B cell (primary cell): ENCODE data around the gene ZMYND15. TPM values are rescaled to one million over a fixed set of nuclear protein-coding genes. Genes with fewer than 3 reads are reported as not detected.

Source experiments
- ATAC-seq: fragments of 200-7000 bp; cut with Tn5 transposase; one replicate; pipeline ENCODE4 v1.10.0; 2021; ENCODE audit warnings: low read depth, mild to moderate bottlenecking, moderate number of reproducible peaks, moderate library complexity
- CTCF ChIA-PET: fragments of 350-600 bp; sonication (Branson Sonifier 250); formaldehyde crosslinking; loops from one replicate; lab custom pipeline; 2021; ENCODE audit warnings: antibody characterized with exemption, inconsistent platforms; lab: Charles Lee
- POLR2A ChIA-PET: fragments of 350-600 bp; sonication (Branson Sonifier 250); formaldehyde crosslinking; loops from one replicate; lab custom pipeline; 2021; ENCODE audit warnings: antibody characterized with exemption; lab: Charles Lee
- DNase-seq: peaks from one replicate; pipeline ENCODE4 v3.0.0; 2013
- H2AFZ ChIP-seq: 2 replicates; pipeline ENCODE4 v1.6.1; 2012; ENCODE audit warnings: mild to moderate bottlenecking, low read depth, low read length; ENCODE audit not compliant: insufficient read depth, poor library complexity, severe bottlenecking
- H3K27ac ChIP-seq, 2 donors: 1 replicate in 1 of 2; 2 replicates in 1 of 2; pipeline ENCODE4 v1.5.1; 2012 to 2013; ENCODE audit warnings: low read length in 2 of 2, mild to moderate bottlenecking in 2 of 2, moderate library complexity in 1 of 2
- H3K27me3 ChIP-seq, 4 experiments: fragments of 200-600 bp in 1 of 4; sonication (generic) in 1 of 4; replicated peaks in 1 of 4; 1 replicate in 2 of 4; 2 replicates in 2 of 4; pipeline versions ENCODE4 v1.6.1 to v1.7.0; 2013 to 2016; ENCODE audit warnings: low read length in 3 of 4, mild to moderate bottlenecking in 2 of 4, mixed read lengths in 1 of 4, moderate library complexity in 1 of 4; ENCODE audit not compliant: insufficient read depth in 4 of 4, control insufficient read depth in 3 of 4; ENCODE audit errors: control extremely low read depth in 1 of 4
- H3K36me3 ChIP-seq, 2 experiments: replicated peaks in 1 of 2; 1 replicate in 1 of 2; 2 replicates in 1 of 2; pipeline versions ENCODE4 v1.6.1 to v1.7.1; 2013; ENCODE audit warnings: low read length in 1 of 2; ENCODE audit not compliant: insufficient read depth in 2 of 2, control insufficient read depth in 1 of 2; ENCODE audit errors: control extremely low read depth in 1 of 2, extremely low read depth in 1 of 2
- H3K4me1 ChIP-seq, 2 donors: fragments of 200-600 bp in 1 of 2; sonication (generic) in 1 of 2; 1 replicate in 1 of 2; 2 replicates in 1 of 2; pipeline versions ENCODE4 v1.5.1 to v1.6.1; 2013 to 2017; ENCODE audit warnings: low read length in 2 of 2; ENCODE audit not compliant: control insufficient read depth in 2 of 2, insufficient read depth in 2 of 2
- H3K4me2 ChIP-seq: replicated peaks from 2 replicates; pipeline ENCODE3; 2012; ENCODE audit warnings: mild to moderate bottlenecking, low read depth, low read length; ENCODE audit not compliant: poor library complexity, severe bottlenecking
- H3K4me3 ChIP-seq, 5 experiments: fragments of 200-600 bp in 1 of 5; sonication (generic) in 1 of 5; 1 replicate in 3 of 5; 2 replicates in 2 of 5; pipeline versions ENCODE4 v1.5.1 to v1.7.0; 2011 to 2016; ENCODE audit warnings: low read length in 4 of 5, mild to moderate bottlenecking in 4 of 5, low read depth in 2 of 5, control low read depth in 1 of 5, moderate library complexity in 1 of 5; ENCODE audit not compliant: insufficient read depth in 1 of 5; ENCODE audit errors: control extremely low read depth in 1 of 5, extremely low read depth in 1 of 5
- H3K79me2 ChIP-seq: fragments of 200-600 bp; sonication (generic); one replicate; pipeline ENCODE4 v1.6.0; 2016; ENCODE audit warnings: low read length; ENCODE audit not compliant: control insufficient read depth, insufficient read depth
- H3K9ac ChIP-seq: fragments of 200-600 bp; sonication (generic); 2 replicates; pipeline ENCODE4 v1.6.1; 2017; ENCODE audit warnings: mild to moderate bottlenecking, low read length, moderate library complexity
- H3K9me3 ChIP-seq, 3 donors: one replicate each; pipeline versions ENCODE4 v1.6.1 to v1.7.1; 2013; ENCODE audit warnings: low read length in 2 of 3; ENCODE audit not compliant: control insufficient read depth in 2 of 3, insufficient read depth in 1 of 3; ENCODE audit errors: control extremely low read depth in 1 of 3
- H4K20me1 ChIP-seq: 2 replicates; pipeline ENCODE4 v1.6.0; 2012; ENCODE audit warnings: mild to moderate bottlenecking, low read length; ENCODE audit not compliant: insufficient read depth, control insufficient read depth, poor library complexity, severe bottlenecking
- H3K27ac Mint-ChIP-seq: one replicate; pipeline ENCODE4 v1.8.0; 2021; ENCODE audit warnings: mixed read lengths
- H3K27me3 Mint-ChIP-seq: one replicate; pipeline ENCODE4 v1.8.0; 2021; ENCODE audit warnings: mixed read lengths
- H3K4me1 Mint-ChIP-seq: one replicate; pipeline ENCODE4 v1.8.0; 2021; ENCODE audit warnings: mixed read lengths
- H3K4me3 Mint-ChIP-seq: one replicate; pipeline ENCODE4 v1.8.0; 2021; ENCODE audit warnings: mixed read lengths
- H3K9me3 Mint-ChIP-seq: one replicate; pipeline ENCODE4 v1.8.0; 2022; ENCODE audit warnings: mixed read lengths; ENCODE audit not compliant: insufficient read depth
- EZH2 ChIP-seq: IDR thresholded peaks from 2 replicates; pipeline ENCODE4 v1.6.1; 2012; ENCODE audit warnings: borderline replicate concordance, low read depth, mild to moderate bottlenecking, moderate library complexity, low read length; ENCODE audit not compliant: insufficient read depth, poor library complexity, severe bottlenecking
- WGBS: methylation state at CpG from one replicate; pipeline ENCODE4 v1.1.5; 2013; ENCODE audit warnings: missing lambda C conversion rate; ENCODE audit not compliant: insufficient coverage; 5-methylcytosine and 5-hydroxymethylcytosine counted together
- intact Hi-C: fragments of 100-400 bp; cut with micrococcal nuclease; formaldehyde crosslinking; loops from one replicate; pipeline ENCODE4 v1.10.0; 2022
- polyA plus RNA-seq: library from polyadenylated mRNA; depleted of rRNA; stranded (reverse); fragments of >200 nt; gene quantifications from 2 replicates; pipeline ENCODE4 v1.2.3, GENCODE V29; 2012
- total RNA-seq, 2 donors: library from RNA; stranded (reverse); fragments of 120-200 nt in 1 of 2; gene quantifications; 1 replicate in 1 of 2; 2 replicates in 1 of 2; pipeline versions ENCODE4 v1.2.3 to v1.2.4, GENCODE V29; 2013 to 2022
- TF ChIP-seq, protein P1 (sequence below): fragments of 200-600 bp; IDR thresholded peaks from one replicate; pipeline ENCODE4 v1.8.0; 2022; ENCODE audit warnings: antibody characterized with exemption, mild to moderate bottlenecking

ZMYND15 gene
- total and polyA plus RNA-seq, 2 donors (not counting 1 experiment from before 2014, with no cell fraction given): 0.72 to 2.5 TPM

- H3K27ac ChIP-seq: no peak overlapping the region
- no peaks in the 10 kb centered on the region for H3K9me3 Mint-ChIP-seq
- CTCF ChIA-PET: interaction anchor here (1.2 kb wide), 1 partner anchor 11 kb away, joined by 3 read pairs; no protein-coding TSS in a partner anchor
- no peak overlapping the region for H2AFZ ChIP-seq
- H3K27me3 ChIP-seq: peaks cover 0 to 3% (median 0%) of the 10 kb centered on the region in 4 experiments
- H4K20me1 ChIP-seq: no peaks in the 10 kb centered on the region
- DNase-seq (no peak), ATAC-seq (no peak)
- H3K9ac ChIP-seq: no peak overlapping the region
- no peak overlapping the region for H3K4me2 ChIP-seq
- H3K4me1 Mint-ChIP-seq: peaks cover 4% of the 10 kb centered on the region
- POLR2A ChIA-PET: interaction anchor here (0.7 kb wide), 1 partner anchor 53 kb away, joined by 5 read pairs; no protein-coding TSS in a partner anchor
- 72% methylated on average over 9 of the region's 9 CpGs for WGBS
- no peak overlapping the region for H3K27ac Mint-ChIP-seq
- no peaks in the 10 kb centered on the region for H3K9me3 ChIP-seq
- intact Hi-C loops: no loop called here
- H3K27me3 Mint-ChIP-seq: peaks cover 4% of the 10 kb centered on the region
- H3K36me3 ChIP-seq: no peaks in the 10 kb centered on the region
- no peak overlapping the region for H3K4me3 ChIP-seq
- peaks cover 0 to 3% of the 10 kb centered on the region in 2 donors for H3K4me1 ChIP-seq
- TF ChIP-seq, protein P1, sequence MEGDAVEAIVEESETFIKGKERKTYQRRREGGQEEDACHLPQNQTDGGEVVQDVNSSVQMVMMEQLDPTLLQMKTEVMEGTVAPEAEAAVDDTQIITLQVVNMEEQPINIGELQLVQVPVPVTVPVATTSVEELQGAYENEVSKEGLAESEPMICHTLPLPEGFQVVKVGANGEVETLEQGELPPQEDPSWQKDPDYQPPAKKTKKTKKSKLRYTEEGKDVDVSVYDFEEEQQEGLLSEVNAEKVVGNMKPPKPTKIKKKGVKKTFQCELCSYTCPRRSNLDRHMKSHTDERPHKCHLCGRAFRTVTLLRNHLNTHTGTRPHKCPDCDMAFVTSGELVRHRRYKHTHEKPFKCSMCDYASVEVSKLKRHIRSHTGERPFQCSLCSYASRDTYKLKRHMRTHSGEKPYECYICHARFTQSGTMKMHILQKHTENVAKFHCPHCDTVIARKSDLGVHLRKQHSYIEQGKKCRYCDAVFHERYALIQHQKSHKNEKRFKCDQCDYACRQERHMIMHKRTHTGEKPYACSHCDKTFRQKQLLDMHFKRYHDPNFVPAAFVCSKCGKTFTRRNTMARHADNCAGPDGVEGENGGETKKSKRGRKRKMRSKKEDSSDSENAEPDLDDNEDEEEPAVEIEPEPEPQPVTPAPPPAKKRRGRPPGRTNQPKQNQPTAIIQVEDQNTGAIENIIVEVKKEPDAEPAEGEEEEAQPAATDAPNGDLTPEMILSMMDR: no peak
- TF ChIP-seq EZH2: no peak
- no peak overlapping the region for H3K4me3 Mint-ChIP-seq
- no peaks in the 10 kb centered on the region for H3K79me2 ChIP-seq
Observed at GRCh38 chr17:4766723-4767122, 27.1 kb downstream of the ZMYND15 start.

GRCh38 chr17:4768298-4768697 is 28.7 kb downstream of the ZMYND15 start:
- H2AFZ ChIP-seq: no peak overlapping the region
- H4K20me1 ChIP-seq: no peaks in the 10 kb centered on the region
- H3K4me1 ChIP-seq: peaks cover 0 to 3% of the 10 kb centered on the region in 2 donors
- no peak overlapping the region for H3K4me2 ChIP-seq
- intact Hi-C loops: no loop called here
- no peak for DNase-seq
- H3K79me2 ChIP-seq: no peaks in the 10 kb centered on the region
- CTCF ChIA-PET: interaction anchor here (1.1 kb wide), 1 partner anchor 12 kb away, joined by 3 read pairs; no protein-coding TSS in a partner anchor
- Mint-ChIP-seq H3K4me3 (no peak overlapping the region), H3K27me3 (peaks cover 6% of the 10 kb centered on the region), H3K9me3 (no peaks in the 10 kb centered on the region), H3K4me1 (peaks cover 4% of the 10 kb centered on the region), H3K27ac (no peak overlapping the region)
- H3K4me3 ChIP-seq: no peak overlapping the region
- POLR2A ChIA-PET: no interaction called here
- H3K36me3 ChIP-seq: no peaks in the 10 kb centered on the region
- WGBS: 93% methylated on average over 6 of the region's 6 CpGs
- H3K27me3 ChIP-seq: peaks cover 0 to 4% (median 0%) of the 10 kb centered on the region in 4 experiments
- no peak overlapping the region for H3K27ac ChIP-seq
- ATAC-seq: no peak
- H3K9me3 ChIP-seq: no peaks in the 10 kb centered on the region
- no peak overlapping the region for H3K9ac ChIP-seq
- TF ChIP-seq EZH2: no peak
- TF ChIP-seq, protein P1: no peak
